CD8-positive, alpha-beta memory T cell (primary cell): ENCODE results near the gene PAQR6. TPM values are rescaled to one million over a fixed set of nuclear protein-coding genes. Genes with fewer than 3 reads are reported as not detected.

Experiments
- CTCF ChIA-PET: fragments of 350-600 bp; sonication (Branson Sonifier 250); formaldehyde crosslinking; loops from one replicate; lab custom pipeline; 2021; ENCODE audit warnings: antibody characterized with exemption; lab: Charles Lee
- POLR2A ChIA-PET: fragments of 350-600 bp; sonication (Branson Sonifier 250); formaldehyde crosslinking; loops from one replicate; lab custom pipeline; 2021; ENCODE audit warnings: antibody characterized with exemption; lab: Charles Lee
- DNase-seq, 5 donors: peaks; one replicate each; pipeline versions ENCODE4 v3.0.0 to v3.0.0-alpha.2; 2020 to 2022; ENCODE audit warnings: mixed read lengths in 1 of 5
- H3K27ac ChIP-seq: one replicate; pipeline ENCODE4 v1.7.0; 2013; ENCODE audit warnings: low read depth, mild to moderate bottlenecking, low read length, moderate library complexity
- H3K27me3 ChIP-seq: 2 replicates; pipeline ENCODE4 v1.7.0; 2013; ENCODE audit warnings: low read length, mild to moderate bottlenecking; ENCODE audit not compliant: insufficient read depth, poor library complexity, severe bottlenecking
- H3K36me3 ChIP-seq: 2 replicates; pipeline ENCODE4 v1.7.0; 2013; ENCODE audit warnings: mild to moderate bottlenecking, low read length, moderate library complexity; ENCODE audit not compliant: insufficient read depth
- H3K4me1 ChIP-seq: 2 replicates; pipeline ENCODE4 v1.7.0; 2013; ENCODE audit warnings: mild to moderate bottlenecking, low read length, moderate library complexity; ENCODE audit not compliant: insufficient read depth
- H3K4me3 ChIP-seq: 2 replicates; pipeline ENCODE4 v1.7.0; 2013; ENCODE audit warnings: mild to moderate bottlenecking, low read length
- H3K9me3 ChIP-seq: 2 replicates; pipeline ENCODE4 v1.7.0; 2013; ENCODE audit warnings: mild to moderate bottlenecking, low read length
- H3K27ac Mint-ChIP-seq, 8 donors: one replicate each; pipeline ENCODE4 v1.8.0; 2020 to 2021; ENCODE audit warnings: mixed read lengths in 8 of 8, mild to moderate bottlenecking in 6 of 8, inconsistent platforms in 3 of 8, moderate library complexity in 3 of 8
- H3K27me3 Mint-ChIP-seq, 2 donors: one replicate each; pipeline ENCODE4 v1.8.0; 2020 to 2021; ENCODE audit warnings: mixed read lengths in 2 of 2, mild to moderate bottlenecking in 1 of 2, moderate library complexity in 1 of 2
- H3K36me3 Mint-ChIP-seq, 3 donors: one replicate each; pipeline ENCODE4 v1.8.0; 2020 to 2021; ENCODE audit warnings: mixed read lengths in 3 of 3, inconsistent platforms in 1 of 3, mild to moderate bottlenecking in 1 of 3
- H3K4me1 Mint-ChIP-seq, 3 donors: one replicate each; pipeline ENCODE4 v1.8.0; 2020 to 2021; ENCODE audit warnings: mixed read lengths in 3 of 3, inconsistent platforms in 1 of 3, mild to moderate bottlenecking in 1 of 3
- H3K4me3 Mint-ChIP-seq, 7 donors: one replicate each; pipeline ENCODE4 v1.8.0; 2020 to 2021; ENCODE audit warnings: mixed read lengths in 7 of 7, mild to moderate bottlenecking in 6 of 7, moderate library complexity in 4 of 7, inconsistent platforms in 2 of 7
- H3K9me3 Mint-ChIP-seq, 5 donors: one replicate each; pipeline ENCODE4 v1.8.0; 2020 to 2022; ENCODE audit warnings: mixed read lengths in 5 of 5, mild to moderate bottlenecking in 3 of 5, moderate library complexity in 2 of 5, inconsistent platforms in 1 of 5
- polyA plus RNA-seq: library from polyadenylated mRNA; unstranded; fragments of 300-500 nt; fragmentation: Illumina TruSeq; gene quantifications from one replicate; pipeline ENCODE4 v1.2.3, GENCODE V29; 2021
- total RNA-seq, 2 experiments: library from RNA; stranded (reverse); gene quantifications; one replicate each; pipeline ENCODE4 v1.2.3, GENCODE V29; 2021

PAQR6 gene
- total RNA-seq (1 to 10 TPM; 1.9 TPM), polyA plus RNA-seq (0.53 TPM)

- CTCF ChIA-PET: no interaction called here
- Histone ChIP-seq H3K4me3 (no peak within 1 kb of the TSS), H3K36me3 (peaks cover 27% of the 10 kb centered on the region), H3K27ac (no peak within 1 kb of the TSS), H3K9me3 (no peaks in the 10 kb centered on the region), H3K4me1 (peaks cover 16% of the 10 kb centered on the region), H3K27me3 (no peaks in the 10 kb centered on the region)
- no peak for DNase-seq
- H3K9me3 Mint-ChIP-seq: no peaks in the 10 kb centered on the region
- H3K4me1 Mint-ChIP-seq: peaks cover 15 to 21% (median 16%) of the 10 kb centered on the region in 3 donors
- H3K27me3 Mint-ChIP-seq: peaks cover 0 to 1% of the 10 kb centered on the region in 2 donors
- H3K27ac Mint-ChIP-seq: peak within 1 kb of the TSS in 6 of 8 donors; percentile 17 to 70 (median 43)
- POLR2A ChIA-PET: interaction anchor here (1.2 kb wide), 1 partner anchor 34 kb away, joined by 3 read pairs; the partner anchor contains the start of gene SMG5
- peak within 1 kb of the TSS in 6 of 7 donors; percentile 9 to 56 (median 48) for H3K4me3 Mint-ChIP-seq
- H3K36me3 Mint-ChIP-seq: peaks cover 0 to 38% (median 3%) of the 10 kb centered on the region in 3 donors
These were observed at the start of gene PAQR6 for GRCh38 chr1:156247460-156248322. TSS of gene PAQR6 (minus strand) at chr1:156248056. CDS start at chr1:156246731, 1,325 bp downstream.

GRCh38 chr1:156295391-156295947 lies 47.6 kb upstream of the PAQR6 start, which contains the start of gene GLMP:
TSS of gene GLMP (minus strand) at chr1:156295679. CDS start at chr1:156295645, 34 bp downstream.
- Mint-ChIP-seq H3K27ac (peak within 1 kb of the TSS; percentile 45 to 90 (median 87)), H3K27me3 (no peaks in the 10 kb centered on the region), H3K36me3 (peaks cover 0 to 13% (median 0%) of the 10 kb centered on the region in 3 donors), H3K9me3 (no peaks in the 10 kb centered on the region), H3K4me3 (peak within 1 kb of the TSS; percentile 86 to 95 (median 90)), H3K4me1 (peaks cover 14 to 26% (median 19%) of the 10 kb centered on the region in 3 donors)
- H3K4me3 ChIP-seq: peak within 1 kb of the TSS; percentile 81
- POLR2A ChIA-PET: interaction anchor here (3.1 kb wide), 1 partner anchor 13 kb away, joined by 18 read pairs; the partner anchor contains the start of genes SMG5 and TMEM79
- H3K27me3 ChIP-seq: no peaks in the 10 kb centered on the region
- H3K4me1 ChIP-seq: peaks cover 12% of the 10 kb centered on the region
- peak; percentile 34 to 69 (median 43) for DNase-seq
- H3K9me3 ChIP-seq: no peaks in the 10 kb centered on the region
- H3K27ac ChIP-seq: peak within 1 kb of the TSS; percentile 59
- CTCF ChIA-PET: interaction anchor here (1.9 kb wide), 1 partner anchor 12 kb away, joined by 6 read pairs; the partner anchor contains the start of genes SMG5 and TMEM79
- no peaks in the 10 kb centered on the region for H3K36me3 ChIP-seq

DNA sequence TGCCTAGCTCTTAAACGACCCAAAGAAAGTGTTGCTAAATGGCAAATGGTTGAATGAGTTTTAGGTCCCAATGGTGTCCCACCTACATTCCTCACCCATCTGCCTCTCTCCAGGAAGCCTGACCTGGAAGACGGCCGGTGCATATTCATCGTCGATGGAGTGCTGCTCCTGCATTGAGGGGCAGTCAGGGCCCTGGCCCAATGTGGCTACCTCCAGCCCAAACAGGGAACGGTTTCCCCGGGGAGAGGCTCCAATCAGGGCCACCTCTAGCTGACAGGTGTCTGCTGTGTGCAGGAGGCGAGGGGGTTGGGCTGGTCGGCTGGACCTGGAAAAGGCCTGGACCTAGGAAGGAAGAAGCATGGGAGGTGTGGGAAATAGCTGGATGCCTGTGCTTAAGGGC lies 46.0 kb upstream of the PAQR6 start:
- POLR2A ChIA-PET: interaction anchor here (3.1 kb wide), 1 partner anchor 11 kb away, joined by 18 read pairs; the partner anchor contains the start of genes SMG5 and TMEM79
- H3K4me1 Mint-ChIP-seq: peaks cover 14 to 26% (median 19%) of the 10 kb centered on the region in 3 donors
- peak overlapping the region in 2 of 7 donors; percentile 34 to 88 for H3K4me3 Mint-ChIP-seq

GRCh38 chr1:156293098-156293434 lies 45.2 kb upstream of the PAQR6 start:
- Histone ChIP-seq H3K4me1 (peaks cover 12% of the 10 kb centered on the region), H3K4me3 (no peak overlapping the region), H3K9me3 (no peaks in the 10 kb centered on the region), H3K27ac (no peak overlapping the region), H3K27me3 (no peaks in the 10 kb centered on the region), H3K36me3 (no peaks in the 10 kb centered on the region)
- H3K9me3 Mint-ChIP-seq: no peaks in the 10 kb centered on the region
- peaks cover 4 to 26% (median 7%) of the 10 kb centered on the region in 3 donors for H3K36me3 Mint-ChIP-seq
- H3K4me3 Mint-ChIP-seq: peak overlapping the region in 5 of 7 donors; percentile 20 to 75 (median 53)
- no peak for DNase-seq
- H3K4me1 Mint-ChIP-seq: peaks cover 14 to 26% (median 19%) of the 10 kb centered on the region in 3 donors
- ChIA-PET CTCF (no interaction called here), POLR2A (interaction anchor here (3.1 kb wide), 1 partner anchor 10 kb away, joined by 18 read pairs; the partner anchor contains the start of genes SMG5 and TMEM79)
- no peaks in the 10 kb centered on the region for H3K27me3 Mint-ChIP-seq
- peak overlapping the region in 2 of 8 donors; percentile 50 to 54 for H3K27ac Mint-ChIP-seq

More for the DNA sequence above, 46.0 kb upstream of the PAQR6 start:
- Histone ChIP-seq H3K27me3 (no peaks in the 10 kb centered on the region), H3K36me3 (no peaks in the 10 kb centered on the region), H3K27ac (no peak overlapping the region), H3K4me1 (peaks cover 12% of the 10 kb centered on the region), H3K9me3 (no peaks in the 10 kb centered on the region), H3K4me3 (no peak overlapping the region)
- no peak for DNase-seq
- Mint-ChIP-seq H3K27ac (peak overlapping the region in 1 of 8 donors; percentile 35), H3K9me3 (no peaks in the 10 kb centered on the region), H3K36me3 (peaks cover 4 to 22% (median 7%) of the 10 kb centered on the region in 3 donors), H3K27me3 (no peaks in the 10 kb centered on the region)
- CTCF ChIA-PET: interaction anchor here (1.9 kb wide), 1 partner anchor 10 kb away, joined by 6 read pairs; the partner anchor contains the start of genes SMG5 and TMEM79

DNA sequence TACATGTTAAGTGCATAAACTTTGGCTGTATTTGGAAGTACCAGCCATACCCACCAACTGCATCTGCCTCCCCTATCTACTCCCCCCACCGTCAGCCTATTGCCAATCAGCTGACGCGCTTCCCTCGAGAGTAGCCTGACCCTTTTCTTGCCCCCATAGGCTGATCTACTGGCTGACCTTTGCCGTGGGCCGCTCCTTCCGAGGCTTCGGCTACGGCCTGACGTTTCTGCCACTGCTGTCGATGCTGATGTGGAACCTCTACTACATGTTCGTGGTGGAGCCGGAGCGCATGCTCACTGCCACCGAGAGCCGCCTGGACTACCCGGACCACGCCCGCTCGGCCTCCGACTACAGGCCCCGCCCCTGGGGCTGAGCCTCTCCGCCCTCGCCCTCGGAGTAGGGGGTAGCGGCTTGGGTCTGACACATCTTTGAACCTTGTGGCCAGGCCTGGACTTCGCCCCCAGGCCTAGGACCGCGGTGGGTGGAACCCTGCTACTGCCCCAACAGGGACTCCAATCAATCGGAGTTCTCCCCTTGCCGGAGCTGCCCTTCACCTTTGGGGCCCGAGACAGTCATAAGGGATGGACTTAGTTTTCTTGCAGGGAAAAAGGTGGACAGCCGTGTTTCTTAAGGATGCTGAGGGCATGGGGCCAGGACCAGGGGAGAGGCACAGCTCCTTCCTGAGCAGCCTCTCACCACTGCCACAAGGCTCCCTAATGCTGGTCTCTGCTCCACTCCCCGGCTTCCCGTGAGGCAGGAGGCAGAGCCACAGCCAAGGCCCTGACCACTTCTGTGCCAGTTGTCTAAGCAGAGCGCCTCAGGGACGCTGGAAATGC lies 43.6 kb upstream of the PAQR6 start:
- Histone ChIP-seq H3K4me3 (no peak overlapping the region), H3K27me3 (no peaks in the 10 kb centered on the region), H3K9me3 (no peaks in the 10 kb centered on the region), H3K36me3 (no peaks in the 10 kb centered on the region), H3K27ac (no peak overlapping the region), H3K4me1 (peaks cover 12% of the 10 kb centered on the region)
- ChIA-PET CTCF (no interaction called here), POLR2A (no interaction called here)
- Mint-ChIP-seq H3K27ac (peak overlapping the region in 2 of 8 donors; percentile 50 to 74), H3K27me3 (no peaks in the 10 kb centered on the region), H3K9me3 (no peaks in the 10 kb centered on the region), H3K4me3 (peak overlapping the region in 1 of 7 donors; percentile 30), H3K36me3 (peaks cover 4 to 27% (median 7%) of the 10 kb centered on the region in 3 donors), H3K4me1 (peaks cover 14 to 26% (median 19%) of the 10 kb centered on the region in 3 donors)
- DNase-seq: no peak

GRCh38 chr1:156289857-156290256 lies 42.0 kb upstream of the PAQR6 start:
- Mint-ChIP-seq H3K36me3 (peaks cover 4 to 33% (median 7%) of the 10 kb centered on the region in 3 donors), H3K4me3 (no peak overlapping the region), H3K27me3 (no peaks in the 10 kb centered on the region), H3K4me1 (peaks cover 5 to 15% (median 7%) of the 10 kb centered on the region in 3 donors), H3K27ac (peak overlapping the region in 1 of 8 donors; percentile 68), H3K9me3 (no peaks in the 10 kb centered on the region)
- no peak for DNase-seq
- peaks cover 8% of the 10 kb centered on the region for H3K4me1 ChIP-seq
- H3K4me3 ChIP-seq: no peak overlapping the region
- H3K27ac ChIP-seq: no peak overlapping the region
- H3K9me3 ChIP-seq: no peaks in the 10 kb centered on the region
- H3K27me3 ChIP-seq: no peaks in the 10 kb centered on the region
- ChIA-PET CTCF (no interaction called here), POLR2A (no interaction called here)
- no peaks in the 10 kb centered on the region for H3K36me3 ChIP-seq

GRCh38 chr1:156286061-156286460 lies 38.2 kb upstream of the PAQR6 start:
- no peak overlapping the region for H3K27ac ChIP-seq
- ChIA-PET POLR2A (no interaction called here), CTCF (no interaction called here)
- H3K4me3 Mint-ChIP-seq: peak overlapping the region in 2 of 7 donors; percentile 28 to 44
- H3K27me3 ChIP-seq: no peaks in the 10 kb centered on the region
- no peak overlapping the region for H3K4me3 ChIP-seq
- H3K36me3 ChIP-seq: no peaks in the 10 kb centered on the region
- H3K4me1 Mint-ChIP-seq: peaks cover 27 to 34% (median 29%) of the 10 kb centered on the region in 3 donors
- peaks cover 25% of the 10 kb centered on the region for H3K4me1 ChIP-seq
- DNase-seq: no peak
- peak overlapping the region in 1 of 8 donors; percentile 56 for H3K27ac Mint-ChIP-seq
- H3K27me3 Mint-ChIP-seq: no peaks in the 10 kb centered on the region
- H3K9me3 ChIP-seq: no peaks in the 10 kb centered on the region
- H3K9me3 Mint-ChIP-seq: no peaks in the 10 kb centered on the region
- H3K36me3 Mint-ChIP-seq: peaks cover 4 to 32% (median 7%) of the 10 kb centered on the region in 3 donors
